Nephron (organoid): ENCODE data around the gene RICTOR.
A peak's percentile ranks its signal among the peaks of the same experiment; 100 is the strongest.

Experiments
- H3K27ac Mint-ChIP-seq, 3 experiments: 2 replicates each; pipeline ENCODE4 v1.8.0; 2020; ENCODE audit warnings: mixed read lengths in 3 of 3, mild to moderate bottlenecking in 2 of 3, moderate library complexity in 1 of 3
- H3K27me3 Mint-ChIP-seq: 2 replicates; pipeline ENCODE4 v1.8.0; 2021; ENCODE audit warnings: low read depth, mild to moderate bottlenecking, moderate library complexity, mixed read lengths
- H3K36me3 Mint-ChIP-seq: 2 replicates; pipeline ENCODE4 v1.8.0; 2020; ENCODE audit warnings: low read depth, mixed read lengths
- H3K4me1 Mint-ChIP-seq: 2 replicates; pipeline ENCODE4 v1.8.0; 2020; ENCODE audit warnings: mixed read lengths
- H3K4me3 Mint-ChIP-seq, 3 experiments: 2 replicates each; pipeline ENCODE4 v1.8.0; 2020; ENCODE audit warnings: mild to moderate bottlenecking in 3 of 3, mixed read lengths in 3 of 3, moderate library complexity in 2 of 3
- H3K9me3 Mint-ChIP-seq: 2 replicates; pipeline ENCODE4 v1.8.0; 2020; ENCODE audit warnings: mixed read lengths
- TF ChIP-seq, protein P1 (sequence below), 3 experiments: fragments of 200-600 bp; sonication (generic); IDR thresholded peaks; one replicate each; pipeline ENCODE4 v1.5.0; 2021; ENCODE audit warnings: antibody characterized with exemption in 3 of 3; ENCODE audit not compliant: unreplicated experiment in 3 of 3

Gene RICTOR

DNA sequence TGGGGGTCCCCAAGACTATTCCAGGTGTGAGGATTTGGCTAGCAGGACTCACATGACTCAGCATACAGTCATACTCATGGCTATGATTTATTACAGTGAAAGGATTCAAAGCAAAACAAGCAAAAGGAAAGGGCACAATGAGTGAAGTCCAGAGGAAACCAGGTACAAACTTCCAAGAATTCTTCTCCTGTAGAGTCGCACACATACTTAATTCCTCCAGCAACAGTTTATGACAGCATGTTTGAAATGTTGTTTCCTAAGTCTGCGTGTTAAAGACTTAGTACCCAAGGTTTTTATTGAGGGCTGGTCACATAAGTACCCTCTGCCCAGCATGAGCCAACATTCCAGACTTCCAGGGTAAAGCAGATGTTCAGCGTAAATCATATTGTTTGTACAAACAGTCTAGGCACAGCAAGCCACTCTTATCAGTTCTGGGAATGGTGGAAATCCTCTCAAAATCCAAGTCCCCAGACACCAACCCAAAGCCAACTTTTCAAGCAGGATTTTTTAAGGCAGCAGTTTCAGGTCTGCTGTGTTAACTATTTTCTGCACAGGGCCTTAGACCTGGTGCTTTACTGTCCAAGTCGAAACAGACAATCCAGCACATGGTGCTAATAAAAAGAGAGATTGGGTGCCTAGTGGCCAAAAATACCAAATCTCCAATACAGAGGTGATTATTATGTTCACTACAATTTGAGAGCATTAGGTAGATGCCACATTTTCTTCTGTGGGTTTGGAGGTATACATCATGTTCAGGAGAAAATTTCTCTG is 18.6 kb upstream of the RICTOR start:
- peaks cover 6% of the 10 kb centered on the region for H3K9me3 Mint-ChIP-seq

DNA sequence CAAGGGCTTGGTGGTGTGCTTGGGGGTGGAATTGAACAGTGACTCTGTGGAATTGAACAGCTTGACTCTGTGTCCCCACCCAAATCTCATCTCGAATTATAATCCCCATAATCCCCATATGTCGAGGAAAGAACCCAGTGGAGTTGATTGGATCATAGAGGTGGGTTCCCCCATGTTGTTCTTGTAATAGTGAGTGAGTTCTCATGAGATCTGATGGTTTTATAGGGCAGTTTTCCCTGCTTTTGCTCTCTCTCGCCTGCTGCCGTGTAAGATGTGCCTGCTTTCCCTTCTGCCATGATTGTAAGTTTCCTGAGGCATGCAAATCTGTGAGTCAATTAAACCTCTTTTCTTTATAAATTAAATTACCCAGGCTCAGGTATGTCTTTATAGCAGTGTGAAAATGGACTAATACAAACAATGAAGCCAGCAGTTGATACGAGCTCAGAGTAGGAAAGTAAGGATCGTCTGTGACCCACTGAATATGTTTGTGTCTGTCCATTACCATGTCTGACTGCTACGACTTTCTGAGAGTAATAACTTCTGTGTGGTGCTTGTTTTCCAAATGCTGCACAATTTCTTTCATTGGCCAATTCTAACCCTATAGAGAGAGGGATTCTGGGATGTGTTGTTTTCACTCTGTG is 17.9 kb upstream of the RICTOR start:
- TF ChIP-seq, protein P1, sequence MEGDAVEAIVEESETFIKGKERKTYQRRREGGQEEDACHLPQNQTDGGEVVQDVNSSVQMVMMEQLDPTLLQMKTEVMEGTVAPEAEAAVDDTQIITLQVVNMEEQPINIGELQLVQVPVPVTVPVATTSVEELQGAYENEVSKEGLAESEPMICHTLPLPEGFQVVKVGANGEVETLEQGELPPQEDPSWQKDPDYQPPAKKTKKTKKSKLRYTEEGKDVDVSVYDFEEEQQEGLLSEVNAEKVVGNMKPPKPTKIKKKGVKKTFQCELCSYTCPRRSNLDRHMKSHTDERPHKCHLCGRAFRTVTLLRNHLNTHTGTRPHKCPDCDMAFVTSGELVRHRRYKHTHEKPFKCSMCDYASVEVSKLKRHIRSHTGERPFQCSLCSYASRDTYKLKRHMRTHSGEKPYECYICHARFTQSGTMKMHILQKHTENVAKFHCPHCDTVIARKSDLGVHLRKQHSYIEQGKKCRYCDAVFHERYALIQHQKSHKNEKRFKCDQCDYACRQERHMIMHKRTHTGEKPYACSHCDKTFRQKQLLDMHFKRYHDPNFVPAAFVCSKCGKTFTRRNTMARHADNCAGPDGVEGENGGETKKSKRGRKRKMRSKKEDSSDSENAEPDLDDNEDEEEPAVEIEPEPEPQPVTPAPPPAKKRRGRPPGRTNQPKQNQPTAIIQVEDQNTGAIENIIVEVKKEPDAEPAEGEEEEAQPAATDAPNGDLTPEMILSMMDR (IDR thresholded peaks at IDR 0.05; ENCODE audit: unreplicated experiment in 3 of 3) = no peak

More for the DNA sequence above, 18.6 kb upstream of the RICTOR start:
- Mint-ChIP-seq H3K4me1 (peaks cover 8% of the 10 kb centered on the region), H3K27me3 (peaks cover 4% of the 10 kb centered on the region), H3K4me3 (no peak overlapping the region), H3K27ac (peak overlapping the region; percentile 9 to 72 (median 15)), H3K36me3 (no peaks in the 10 kb centered on the region)
- TF ChIP-seq, protein P1 (IDR thresholded peaks at IDR 0.05; ENCODE audit: unreplicated experiment in 3 of 3) = no peak

DNA sequence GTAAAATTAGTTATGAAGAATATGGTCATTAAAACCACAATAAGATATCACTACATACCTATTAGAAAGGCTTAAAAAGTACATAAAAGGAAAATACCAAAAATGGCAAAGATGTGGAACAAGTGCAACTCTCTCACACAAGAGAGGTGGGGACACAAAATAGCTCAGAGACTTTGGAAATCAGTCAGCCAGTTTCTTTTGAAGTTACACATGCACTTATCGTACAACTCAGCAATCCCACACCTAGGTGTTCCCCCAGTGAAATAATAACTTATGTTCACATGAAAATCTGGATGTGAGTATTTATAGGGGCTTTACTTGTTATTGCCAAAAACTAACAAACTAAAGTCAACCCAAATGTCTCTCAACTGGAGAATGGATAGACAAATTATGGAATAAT is 9.8 kb upstream of the RICTOR start:
- no peaks in the 10 kb centered on the region for H3K36me3 Mint-ChIP-seq
- TF ChIP-seq, protein P1 (IDR thresholded peaks at IDR 0.05; ENCODE audit: unreplicated experiment in 3 of 3) = no peak
- H3K4me3 Mint-ChIP-seq = no peak overlapping the region
- no peak overlapping the region for H3K27ac Mint-ChIP-seq
- H3K9me3 Mint-ChIP-seq = no peaks in the 10 kb centered on the region
- peaks cover 14% of the 10 kb centered on the region for H3K27me3 Mint-ChIP-seq
- no peaks in the 10 kb centered on the region for H3K4me1 Mint-ChIP-seq

More for the DNA sequence above, 17.9 kb upstream of the RICTOR start:
- peak overlapping the region; percentile 9 to 72 (median 15) for H3K27ac Mint-ChIP-seq
- H3K4me3 Mint-ChIP-seq = no peak overlapping the region
- peaks cover 4% of the 10 kb centered on the region for H3K27me3 Mint-ChIP-seq
- peaks cover 8% of the 10 kb centered on the region for H3K4me1 Mint-ChIP-seq
- H3K9me3 Mint-ChIP-seq = peaks cover 6% of the 10 kb centered on the region
- no peaks in the 10 kb centered on the region for H3K36me3 Mint-ChIP-seq

DNA sequence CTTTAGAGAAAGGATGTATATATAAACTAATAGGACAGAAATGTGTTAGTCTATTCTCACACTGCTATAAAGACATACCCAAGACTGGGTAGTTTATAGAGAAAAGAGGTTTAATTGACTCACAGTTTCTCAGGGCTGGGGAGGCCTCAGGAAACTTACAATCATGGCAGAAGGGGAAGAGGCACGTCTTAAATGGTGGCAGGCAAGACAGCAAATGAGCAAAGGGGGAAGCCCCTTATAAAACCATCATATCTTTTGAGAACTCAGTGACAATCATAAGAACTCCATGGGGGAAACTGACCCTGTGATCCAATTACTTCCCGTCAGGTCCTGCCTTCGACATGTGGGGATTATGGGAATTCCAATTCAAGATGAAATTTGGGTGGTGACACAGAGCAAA is 8.8 kb upstream of the RICTOR start:
- Mint-ChIP-seq H3K27ac (no peak overlapping the region), H3K4me1 (no peaks in the 10 kb centered on the region), H3K36me3 (no peaks in the 10 kb centered on the region), H3K9me3 (no peaks in the 10 kb centered on the region), H3K27me3 (peaks cover 20% of the 10 kb centered on the region), H3K4me3 (no peak overlapping the region)
- TF ChIP-seq, protein P1 (IDR thresholded peaks at IDR 0.05; ENCODE audit: unreplicated experiment in 3 of 3) = no peak

DNA sequence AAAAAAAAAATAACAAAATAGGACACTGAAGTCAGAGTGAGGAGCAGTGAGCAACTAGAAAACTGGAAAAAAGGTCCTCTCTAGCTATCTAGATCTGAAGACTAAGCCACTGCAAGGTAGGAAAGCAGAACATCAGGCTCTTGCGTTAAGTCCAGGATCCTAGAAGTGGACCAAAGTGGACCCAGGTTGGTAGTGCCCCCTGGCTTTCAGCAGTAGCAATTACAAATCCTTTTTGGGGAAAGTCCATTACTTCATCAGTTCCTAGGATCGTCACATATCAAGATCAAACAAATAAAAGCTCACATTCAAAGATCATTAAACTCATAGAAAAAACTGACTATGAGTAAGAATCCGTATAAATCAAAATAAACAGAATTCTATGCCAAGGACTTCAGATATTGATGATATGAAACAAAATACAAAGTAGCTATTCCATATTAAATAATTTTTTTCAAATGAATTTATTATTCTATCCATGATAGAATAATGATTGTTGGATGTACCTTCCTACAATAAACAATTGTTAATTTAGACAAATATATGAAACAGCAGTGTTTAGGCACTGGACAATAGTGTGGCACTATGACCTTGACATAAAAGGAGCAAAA is 6.5 kb upstream of the RICTOR start:
- TF ChIP-seq, protein P1 (IDR thresholded peaks at IDR 0.05; ENCODE audit: unreplicated experiment in 3 of 3) = peak; percentile 43 to 65 (median 58)
- Mint-ChIP-seq H3K9me3 (no peaks in the 10 kb centered on the region), H3K4me3 (no peak overlapping the region), H3K27me3 (peaks cover 38% of the 10 kb centered on the region), H3K4me1 (no peaks in the 10 kb centered on the region), H3K36me3 (no peaks in the 10 kb centered on the region), H3K27ac (no peak overlapping the region)
